HG02759 (cell line): Measurements from ENCODE around the gene JAZF1.

Experiments
- ATAC-seq: cut with Tn5 transposase; IDR thresholded peaks from one replicate; pipeline ENCODE4 v1.9.1; 2021; ENCODE audit warnings: mild to moderate bottlenecking, moderate library complexity; ENCODE audit not compliant: unreplicated experiment

The JAZF1 gene

GRCh38 chr7:27992755-27993493, 187.7 kb downstream of the JAZF1 start:
- no peak for ATAC-seq

- no peak for ATAC-seq
Observed at GRCh38 chr7:27992097-27992496, 188.5 kb downstream of the JAZF1 start.

GRCh38 chr7:27991006-27991528, 189.5 kb downstream of the JAZF1 start:
- ATAC-seq: no peak

GRCh38 chr7:27976531-27976930, 204.1 kb downstream of the JAZF1 start:
- ATAC-seq: no peak

- ATAC-seq: no peak
Observed at GRCh38 chr7:27973625-27974024, 207.0 kb downstream of the JAZF1 start.

GRCh38 chr7:27972276-27972675, 208.3 kb downstream of the JAZF1 start:
- ATAC-seq: no peak

- no peak for ATAC-seq
Observed at GRCh38 chr7:27971171-27971812, 209.3 kb downstream of the JAZF1 start.

- ATAC-seq: no peak
Observed at GRCh38 chr7:27970350-27970749, 210.2 kb downstream of the JAZF1 start.

GRCh38 chr7:27969346-27969745, 211.2 kb downstream of the JAZF1 start:
- no peak for ATAC-seq

GRCh38 chr7:27967639-27968038, 213.0 kb downstream of the JAZF1 start:
- no peak for ATAC-seq

GRCh38 chr7:27966219-27966780, 214.3 kb downstream of the JAZF1 start:
- no peak for ATAC-seq

GRCh38 chr7:27965650-27966049, 214.9 kb downstream of the JAZF1 start:
- no peak for ATAC-seq

GRCh38 chr7:27964820-27965219, 215.8 kb downstream of the JAZF1 start:
- ATAC-seq: no peak

- no peak for ATAC-seq
Observed at GRCh38 chr7:27963056-27963455, 217.5 kb downstream of the JAZF1 start.

GRCh38 chr7:27962273-27962672, 218.3 kb downstream of the JAZF1 start:
- ATAC-seq: no peak

GRCh38 chr7:27961255-27961654, 219.3 kb downstream of the JAZF1 start:
- ATAC-seq: no peak

GRCh38 chr7:27960415-27960814, 220.2 kb downstream of the JAZF1 start:
- no peak for ATAC-seq

- no peak for ATAC-seq
Observed at GRCh38 chr7:27958933-27959548, 221.6 kb downstream of the JAZF1 start.

GRCh38 chr7:27955596-27955995, 225.0 kb downstream of the JAZF1 start:
- no peak for ATAC-seq

- no peak for ATAC-seq
Observed at GRCh38 chr7:27955011-27955410, 225.6 kb downstream of the JAZF1 start.

- no peak for ATAC-seq
Observed at GRCh38 chr7:27953777-27954176, 226.8 kb downstream of the JAZF1 start.

GRCh38 chr7:27953361-27953760, 227.2 kb downstream of the JAZF1 start:
- no peak for ATAC-seq
